ENCODE data around the gene OR2AG2. TPM values are rescaled to one million over a fixed set of nuclear protein-coding genes. Genes with fewer than 3 reads are reported as not detected.

The OR2AG2 gene
- total and polyA plus RNA-seq, 7 donors, result 0.06 to 0.41 (median 0.28) TPM; not detected in 4

- no peaks in the 10 kb centered on the region for H3K27me3 ChIP-seq
- H3K27ac ChIP-seq, result no peak overlapping the region
- intact Hi-C loops (cut with DNase I), result no loop called here
- H3K36me3 ChIP-seq, result no peaks in the 10 kb centered on the region
- 10 to 12% methylated on average over 2 of the region's 2 CpGs for WGBS, 2 donors
- H3K4me1 ChIP-seq, result no peaks in the 10 kb centered on the region
- DNase-seq, result no peak
- no peak for TF ChIP-seq POLR2A (IDR thresholded peaks at IDR 0.05)
- peak; percentile 10 to 52 (median 26) for TF ChIP-seq CTCF (IDR thresholded peaks at IDR 0.05)
- no peaks in the 10 kb centered on the region for H3K9me3 ChIP-seq
- no peak overlapping the region for H3K4me3 ChIP-seq
These were observed 33.8 kb downstream of the OR2AG2 start for GRCh38 chr11:6737872-6738466.

- H3K4me1 ChIP-seq, result no peaks in the 10 kb centered on the region
- H3K27ac ChIP-seq, result no peak overlapping the region
- no peak overlapping the region for H3K4me3 ChIP-seq
- no peak for TF ChIP-seq CTCF (IDR thresholded peaks at IDR 0.05)
- no peak for TF ChIP-seq EP300 (IDR thresholded peaks at IDR 0.05)
- no peak for TF ChIP-seq POLR2AphosphoS5 (IDR thresholded peaks at IDR 0.05)
- TF ChIP-seq POLR2A (IDR thresholded peaks at IDR 0.05), result no peak
- H3K36me3 ChIP-seq, result no peaks in the 10 kb centered on the region
- 44 to 50% methylated on average over 3 of the region's 3 CpGs for WGBS, 2 donors
- H3K27me3 ChIP-seq, result no peaks in the 10 kb centered on the region
- no peak for DNase-seq
- no peaks in the 10 kb centered on the region for H3K9me3 ChIP-seq
- intact Hi-C loops (cut with DNase I), result no loop called here
These were observed 35.2 kb downstream of the OR2AG2 start for GRCh38 chr11:6736495-6737121.

GRCh38 chr11:6735306-6735705 is 36.5 kb downstream of the OR2AG2 start:
- no peak overlapping the region for H3K27ac ChIP-seq
- H3K4me3 ChIP-seq, result no peak overlapping the region
- intact Hi-C loops (cut with DNase I), result no loop called here
- WGBS, 2 donors, result 34 to 45% methylated on average over 3 of the region's 3 CpGs
- no peaks in the 10 kb centered on the region for H3K9me3 ChIP-seq
- no peaks in the 10 kb centered on the region for H3K36me3 ChIP-seq
- no peak for DNase-seq
- no peaks in the 10 kb centered on the region for H3K4me1 ChIP-seq
- H3K27me3 ChIP-seq, result no peaks in the 10 kb centered on the region
- no peak for TF ChIP-seq EP300 (IDR thresholded peaks at IDR 0.05)

- H3K27ac ChIP-seq, result no peak overlapping the region
- H3K9me3 ChIP-seq, result no peaks in the 10 kb centered on the region
- no peak overlapping the region for H3K4me3 ChIP-seq
- no peaks in the 10 kb centered on the region for H3K27me3 ChIP-seq
- intact Hi-C loops (cut with DNase I), result no loop called here
- no peak for DNase-seq
- TF ChIP-seq POLR2A (IDR thresholded peaks at IDR 0.05) (no peak), CTCF (IDR thresholded peaks at IDR 0.05) (no peak), POLR2AphosphoS5 (IDR thresholded peaks at IDR 0.05) (no peak), EP300 (IDR thresholded peaks at IDR 0.05) (no peak)
- H3K36me3 ChIP-seq, result no peaks in the 10 kb centered on the region
- H3K4me1 ChIP-seq, result no peaks in the 10 kb centered on the region
- 77 to 82% methylated on average over 3 of the region's 3 CpGs for WGBS, 2 donors
These were observed 37.2 kb downstream of the OR2AG2 start for GRCh38 chr11:6734616-6735015.

GRCh38 chr11:6733326-6734275 is 38.2 kb downstream of the OR2AG2 start:
- no peak for DNase-seq
- Histone ChIP-seq H3K4me3 (no peak overlapping the region), H3K27ac (no peak overlapping the region), H3K4me1 (no peaks in the 10 kb centered on the region), H3K36me3 (no peaks in the 10 kb centered on the region), H3K9me3 (no peaks in the 10 kb centered on the region), H3K27me3 (no peaks in the 10 kb centered on the region)
- intact Hi-C loops (cut with DNase I), result no loop called here
- WGBS, 2 donors, result 61% methylated on average over 3 of the region's 3 CpGs
- TF ChIP-seq EP300 (IDR thresholded peaks at IDR 0.05) (no peak), CTCF (IDR thresholded peaks at IDR 0.05) (no peak), POLR2AphosphoS5 (IDR thresholded peaks at IDR 0.05) (no peak), POLR2A (IDR thresholded peaks at IDR 0.05) (no peak)

Measured in sigmoid colon (tissue), 7 donors.